OCI-LY1 (cell line): ENCODE data around the gene KRTAP3-3.

Source experiments
- EZH2 ChIP-seq: fragments of 200-600 bp; sonication (generic), shearing (Covaris generic); IDR thresholded peaks from 2 replicates; pipeline ENCODE4 v1.8.0; 2017; ENCODE audit warnings: borderline replicate concordance, mixed run types, mild to moderate bottlenecking, antibody characterized with exemption, low read length, moderate library complexity, mixed read lengths
- TF ChIP-seq, protein P1 (sequence below): fragments of 200-600 bp; sonication (generic), shearing (Covaris generic); IDR thresholded peaks from 2 replicates; pipeline ENCODE4 v1.5.1; 2017; ENCODE audit warnings: mild to moderate bottlenecking, antibody characterized with exemption, low read length, moderate library complexity, mixed read lengths

DNA sequence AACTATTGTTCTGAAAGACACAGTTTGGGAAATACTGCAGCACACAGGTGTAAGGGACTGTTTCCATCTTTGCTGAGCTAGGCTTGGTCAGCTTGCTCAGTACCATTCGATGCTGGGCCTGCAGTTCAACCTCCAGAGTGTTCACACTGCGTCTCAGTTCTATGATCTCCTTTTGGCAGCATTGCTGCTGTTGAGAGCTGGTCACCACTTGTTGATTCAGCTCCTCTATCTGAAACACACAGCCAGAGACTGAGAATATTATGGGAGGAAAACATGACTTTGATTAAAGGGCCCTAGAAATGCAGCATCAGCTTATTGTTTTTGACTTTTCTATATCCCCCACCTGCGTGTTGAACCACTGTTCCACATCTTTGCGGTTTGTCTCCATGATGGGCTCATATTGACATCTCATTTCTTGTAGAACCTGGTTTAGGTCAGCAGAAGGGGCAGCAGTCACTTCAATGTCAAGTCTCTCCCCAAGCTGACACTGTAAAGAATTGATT lies 31.9 kb downstream of the KRTAP3-3 start:
- TF ChIP-seq, protein P1, sequence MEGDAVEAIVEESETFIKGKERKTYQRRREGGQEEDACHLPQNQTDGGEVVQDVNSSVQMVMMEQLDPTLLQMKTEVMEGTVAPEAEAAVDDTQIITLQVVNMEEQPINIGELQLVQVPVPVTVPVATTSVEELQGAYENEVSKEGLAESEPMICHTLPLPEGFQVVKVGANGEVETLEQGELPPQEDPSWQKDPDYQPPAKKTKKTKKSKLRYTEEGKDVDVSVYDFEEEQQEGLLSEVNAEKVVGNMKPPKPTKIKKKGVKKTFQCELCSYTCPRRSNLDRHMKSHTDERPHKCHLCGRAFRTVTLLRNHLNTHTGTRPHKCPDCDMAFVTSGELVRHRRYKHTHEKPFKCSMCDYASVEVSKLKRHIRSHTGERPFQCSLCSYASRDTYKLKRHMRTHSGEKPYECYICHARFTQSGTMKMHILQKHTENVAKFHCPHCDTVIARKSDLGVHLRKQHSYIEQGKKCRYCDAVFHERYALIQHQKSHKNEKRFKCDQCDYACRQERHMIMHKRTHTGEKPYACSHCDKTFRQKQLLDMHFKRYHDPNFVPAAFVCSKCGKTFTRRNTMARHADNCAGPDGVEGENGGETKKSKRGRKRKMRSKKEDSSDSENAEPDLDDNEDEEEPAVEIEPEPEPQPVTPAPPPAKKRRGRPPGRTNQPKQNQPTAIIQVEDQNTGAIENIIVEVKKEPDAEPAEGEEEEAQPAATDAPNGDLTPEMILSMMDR: no peak
- TF ChIP-seq EZH2: no peak
